NCI-H1694 treated with DMSO at 0.1 percent for 48 hours (cell line): ENCODE measurements around the gene SNX9.
"Not testable (repeated sequence)": the region's sequence is repeated elsewhere in the genome, so short reads cannot be mapped to it uniquely, and the experiment has no call there.

Experiments used
- DNase-seq: peaks from one replicate; lab custom pipeline; 2025; lab: John Stamatoyannopoulos, UW

The SNX9 gene

GRCh38 chr6:157831424-157832249, 8.6 kb downstream of the SNX9 start:
- DNase-seq, result peak; percentile 43

- no peak for DNase-seq
These were observed 9.4 kb downstream of the SNX9 start for GRCh38 chr6:157832250-157832967.

- DNase-seq, result no peak
These were observed 11.5 kb downstream of the SNX9 start for GRCh38 chr6:157834549-157834948.

- no peak for DNase-seq
These were observed 15.8 kb downstream of the SNX9 start for GRCh38 chr6:157838718-157839430.

GRCh38 chr6:157839606-157840005, 16.6 kb downstream of the SNX9 start:
- no peak for DNase-seq

GRCh38 chr6:157840261-157840660, 17.2 kb downstream of the SNX9 start:
- no peak for DNase-seq

- no peak for DNase-seq
These were observed 17.7 kb downstream of the SNX9 start for GRCh38 chr6:157840776-157841175.

- DNase-seq, result no peak
These were observed 18.3 kb downstream of the SNX9 start for GRCh38 chr6:157841211-157841840.

- no peak for DNase-seq
These were observed 19.2 kb downstream of the SNX9 start for GRCh38 chr6:157842212-157842611.

- DNase-seq, result not testable (repeated sequence)
These were observed 21.1 kb downstream of the SNX9 start for GRCh38 chr6:157844196-157844595.

- no peak for DNase-seq
These were observed 22.6 kb downstream of the SNX9 start for GRCh38 chr6:157845493-157846259.

GRCh38 chr6:157847846-157848245, 24.8 kb downstream of the SNX9 start:
- DNase-seq, result no peak

GRCh38 chr6:157848693-157849092, 25.6 kb downstream of the SNX9 start:
- no peak for DNase-seq

GRCh38 chr6:157849288-157850017, 26.4 kb downstream of the SNX9 start:
- no peak for DNase-seq

GRCh38 chr6:157850030-157850429, 27.0 kb downstream of the SNX9 start:
- DNase-seq, result no peak

- no peak for DNase-seq
These were observed 30.2 kb downstream of the SNX9 start for GRCh38 chr6:157853018-157853805.

- DNase-seq, result no peak
These were observed 31.0 kb downstream of the SNX9 start for GRCh38 chr6:157853902-157854502.

GRCh38 chr6:157855325-157855724, 32.3 kb downstream of the SNX9 start:
- DNase-seq, result no peak

- DNase-seq, result not testable (repeated sequence)
These were observed 32.8 kb downstream of the SNX9 start for GRCh38 chr6:157855804-157856203.
